HepG2 (cell line): Measurements from ENCODE around the gene MYOZ1.

ENCODE experiments used
- CTCF ChIP-seq: sonication (generic); formaldehyde crosslinking; IDR thresholded peaks from 2 replicates; pipeline ENCODE4 v1.5.0; 2020; ENCODE audit warnings: mild to moderate bottlenecking, missing genetic modification reagents, moderate library complexity
- EZH2 ChIP-seq: conservative IDR thresholded peaks from 2 replicates; pipeline ENCODE4 v1.6.1; 2012; ENCODE audit warnings: mild to moderate bottlenecking, low read depth, low read length, moderate library complexity
- ZNF777 ChIP-seq: sonication (generic); formaldehyde crosslinking; IDR thresholded peaks from 2 replicates; pipeline ENCODE4 v1.4.0; 2020; ENCODE audit warnings: missing genetic modification reagents

GRCh38 chr10:73649876-73650536 is 8.7 kb upstream of the MYOZ1 start:
- TF ChIP-seq CTCF (CRISPR knock-in tag) (no peak), ZNF777 (CRISPR knock-in tag) (no peak), EZH2 (no peak)
